Activated CD8-positive, alpha-beta memory T cell treated with anti-CD3 and anti-CD28 coated beads for 24 hours (primary cell): ENCODE data around the gene CENPT.

Experiments
- DNase-seq: peaks from one replicate; pipeline ENCODE4 v3.0.0-alpha.2; 2020

Gene CENPT

GRCh38 chr16:67805718-67806427, 41.6 kb downstream of the CENPT start:
- DNase-seq, result no peak

DNA sequence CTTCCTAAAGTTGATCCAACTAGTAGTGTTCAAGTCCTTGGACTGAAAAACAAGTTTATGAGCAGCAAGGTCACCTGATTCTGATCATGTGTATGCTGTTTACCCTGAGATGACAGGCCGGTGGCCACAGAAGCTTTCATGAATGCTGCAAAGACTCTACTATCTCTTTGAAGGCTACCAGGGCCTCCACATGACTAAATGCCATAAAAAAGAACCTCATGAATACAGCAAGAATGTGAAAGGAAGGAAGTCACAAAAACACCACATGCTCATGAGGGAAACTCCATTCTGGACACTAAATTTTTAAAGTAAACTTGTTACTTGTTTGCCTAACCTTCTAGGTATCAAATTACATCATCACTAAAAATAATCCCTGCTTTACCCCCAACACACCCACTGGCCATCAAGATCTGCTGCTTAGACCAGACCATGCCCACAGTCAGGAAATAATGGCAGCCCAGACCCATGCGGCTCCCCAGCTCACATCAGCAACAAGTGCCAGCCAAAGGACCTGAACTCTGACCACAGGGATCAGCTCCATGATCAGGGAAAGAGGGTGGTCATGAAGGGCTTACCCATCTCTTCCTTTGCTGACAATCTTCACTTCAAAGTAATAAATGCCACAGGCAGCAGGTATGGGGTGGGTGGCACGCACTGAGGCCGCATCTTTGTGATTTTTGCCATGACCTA, 42.5 kb downstream of the CENPT start:
- DNase-seq, result no peak

DNA sequence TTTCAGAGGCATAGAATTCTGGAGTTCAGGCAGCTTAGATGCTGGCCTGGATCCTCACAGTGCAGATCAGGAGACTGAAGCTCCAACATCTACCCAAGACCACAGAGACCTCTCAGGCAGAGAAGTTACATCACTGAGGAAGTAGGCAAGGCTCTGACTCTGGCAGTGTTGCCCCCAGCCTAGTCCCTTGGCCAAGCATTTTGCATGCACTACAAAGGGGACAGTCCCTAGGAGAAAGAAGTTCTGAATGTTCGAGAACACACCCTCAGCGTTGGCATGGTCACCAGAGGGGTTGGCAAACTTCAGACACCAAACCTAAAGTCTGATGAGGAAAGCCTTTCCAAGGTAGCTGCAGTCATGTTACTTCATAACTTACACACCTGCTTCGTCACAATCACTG, 43.6 kb downstream of the CENPT start:
- no peak for DNase-seq

DNA sequence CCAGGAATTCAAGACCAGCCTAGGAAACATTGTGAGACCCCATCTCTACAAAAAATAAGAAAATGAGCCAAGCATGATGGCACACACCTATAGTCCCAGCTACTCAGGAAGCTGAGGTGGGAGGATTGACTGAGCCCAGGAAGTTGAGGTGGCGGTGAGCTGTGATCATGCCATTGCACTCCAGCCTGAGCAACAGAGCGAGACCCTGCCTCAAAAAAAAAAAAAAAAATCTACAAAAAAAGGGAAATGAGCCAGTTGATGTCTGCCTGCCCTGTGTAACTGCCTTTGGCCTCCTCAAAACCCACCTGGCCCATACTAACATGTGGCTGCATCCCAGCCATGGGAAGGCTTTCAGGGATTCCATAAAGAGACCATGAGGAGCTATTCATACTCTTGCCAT, 45.6 kb downstream of the CENPT start:
- no peak for DNase-seq

- DNase-seq, result no peak
Measured at GRCh38 chr16:67801241-67801640, 46.3 kb downstream of the CENPT start.

- no peak for DNase-seq
Measured at GRCh38 chr16:67800338-67800926, 47.1 kb downstream of the CENPT start.

DNA sequence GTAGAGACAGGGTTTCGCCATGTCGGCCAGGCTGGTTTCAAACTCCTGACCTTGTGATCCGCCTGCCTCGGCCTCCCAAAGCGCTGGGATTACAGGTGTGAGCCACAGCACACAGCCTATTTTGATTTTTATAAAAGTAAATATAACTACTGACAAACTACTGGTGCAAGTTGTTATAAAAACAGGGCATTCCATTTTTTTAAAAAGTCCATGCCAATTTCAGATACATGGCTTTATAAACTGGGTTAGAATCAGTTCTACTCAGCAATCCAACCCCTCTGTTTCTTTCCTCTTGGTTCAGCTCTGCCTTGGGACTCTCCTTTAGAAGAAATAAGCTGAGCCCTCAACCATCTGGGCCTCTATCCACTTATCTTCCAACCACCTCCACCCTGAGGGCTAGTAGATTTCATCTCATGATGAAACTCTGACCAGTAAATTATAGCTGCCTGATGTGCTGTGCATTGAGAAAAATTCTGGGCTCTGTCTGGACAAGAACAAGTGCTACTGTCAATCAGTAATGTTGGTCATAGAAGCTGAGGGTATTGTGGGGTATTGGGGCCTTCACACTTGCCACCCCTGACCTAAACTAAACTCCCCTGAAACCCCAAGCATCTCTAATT, 51.3 kb downstream of the CENPT start:
- DNase-seq, result no peak

DNA sequence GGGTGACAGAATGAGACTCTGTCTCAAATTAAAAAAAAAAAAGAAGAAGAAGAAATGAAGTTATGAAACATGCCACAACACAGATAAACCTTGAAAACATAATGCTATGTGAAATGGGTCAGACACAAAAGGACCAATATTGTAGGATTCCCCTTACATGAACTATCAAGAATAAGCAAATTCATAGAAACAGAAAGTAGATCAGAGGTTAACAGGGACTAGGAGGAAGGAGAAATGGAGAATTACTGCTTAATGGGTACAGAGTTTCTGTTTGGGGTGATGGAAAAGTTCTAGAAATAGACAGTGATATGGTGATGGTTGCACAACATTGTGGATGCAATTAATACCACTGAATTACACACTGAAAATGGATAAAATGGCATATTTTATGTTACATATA, 57.4 kb downstream of the CENPT start:
- DNase-seq, result no peak

- DNase-seq, result no peak
Measured at GRCh38 chr16:67786491-67786890, 61.0 kb downstream of the CENPT start.

- DNase-seq, result no peak
Measured at GRCh38 chr16:67783353-67783725, 64.2 kb downstream of the CENPT start.

GRCh38 chr16:67782567-67783352, 64.7 kb downstream of the CENPT start:
- no peak for DNase-seq

- no peak for DNase-seq
Measured at GRCh38 chr16:67781565-67781921, 66.0 kb downstream of the CENPT start.

GRCh38 chr16:67780847-67781564, 66.5 kb downstream of the CENPT start:
- DNase-seq, result no peak

GRCh38 chr16:67779256-67780014, 68.1 kb downstream of the CENPT start:
- DNase-seq, result no peak
